Skin of body (tissue), 2 donors: ENCODE data around the gene PKDREJ. TPM values are rescaled to one million over a fixed set of nuclear protein-coding genes. Genes with fewer than 3 reads are reported as not detected.
A peak's percentile ranks its signal among the peaks of the same experiment; 100 is the strongest.
"Not testable (repeated sequence)": the region's sequence is repeated elsewhere in the genome, so short reads cannot be mapped to it uniquely, and the experiment has no call there.

ENCODE experiments used
- DNase-seq: peaks from one replicate; lab custom pipeline; 2025; lab: John Stamatoyannopoulos, UW
- total RNA-seq: library from RNA; depleted of rRNA; stranded (reverse); fragments of >200 nt; gene quantifications from one replicate; pipeline ENCODE4 v1.2.3, GENCODE V29; 2014

The PKDREJ gene, protein sequence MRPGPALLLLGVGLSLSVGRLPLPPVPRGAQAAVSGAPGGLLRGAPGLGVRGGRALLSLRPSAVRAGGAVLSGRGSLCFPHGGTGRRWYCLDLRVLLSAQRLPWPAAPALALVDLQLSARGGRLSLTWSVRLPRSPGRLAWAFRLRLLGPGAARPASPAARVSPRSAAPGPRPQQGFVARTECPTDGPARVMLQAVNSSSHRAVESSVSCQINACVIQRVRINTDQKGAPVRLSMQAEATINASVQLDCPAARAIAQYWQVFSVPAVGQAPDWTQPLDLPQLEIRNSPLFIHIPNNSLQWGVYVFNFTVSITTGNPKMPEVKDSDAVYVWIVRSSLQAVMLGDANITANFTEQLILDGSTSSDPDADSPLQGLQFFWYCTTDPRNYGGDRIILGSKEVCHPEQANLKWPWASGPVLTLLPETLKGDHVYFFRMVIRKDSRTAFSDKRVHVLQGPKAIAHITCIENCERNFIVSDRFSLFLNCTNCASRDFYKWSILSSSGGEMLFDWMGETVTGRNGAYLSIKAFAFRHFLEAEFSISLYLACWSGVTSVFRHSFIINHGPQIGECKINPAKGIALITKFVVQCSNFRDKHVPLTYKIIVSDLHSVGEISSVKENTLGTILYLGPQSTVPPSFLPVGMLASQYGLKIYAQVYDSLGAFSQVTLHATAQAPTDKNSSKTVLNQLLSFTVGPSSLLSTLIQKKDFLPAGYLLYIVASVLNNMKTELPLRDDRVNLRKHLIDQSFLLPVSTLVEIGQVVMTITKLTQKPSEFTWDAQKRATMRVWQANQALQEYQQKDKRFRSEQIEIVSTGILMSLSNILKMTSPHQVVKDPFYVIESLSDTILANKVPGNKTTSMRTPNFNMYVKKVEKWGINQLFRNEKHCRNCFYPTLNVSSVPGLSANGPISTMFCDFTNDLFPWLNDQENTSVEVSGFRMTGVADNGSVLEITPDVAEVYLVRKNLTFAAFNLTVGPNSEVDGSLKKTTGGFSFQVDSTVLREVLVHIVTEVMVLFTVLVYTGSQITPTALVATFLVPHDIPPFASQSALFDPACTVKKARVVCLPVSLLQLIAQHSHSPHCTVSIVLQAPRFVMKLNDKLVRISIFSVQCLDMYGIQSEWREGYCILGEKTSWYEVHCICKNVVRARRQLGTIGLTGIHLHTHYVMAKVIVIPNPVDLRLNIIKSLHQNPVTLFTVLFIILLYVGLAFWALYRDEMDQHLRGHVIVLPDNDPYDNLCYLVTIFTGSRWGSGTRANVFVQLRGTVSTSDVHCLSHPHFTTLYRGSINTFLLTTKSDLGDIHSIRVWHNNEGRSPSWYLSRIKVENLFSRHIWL (N-terminal part only)
- total RNA-seq, result 0.10 TPM

GRCh38 chr22:46263216-46263590 is at the start of gene PKDREJ:
Gene PKDREJ (minus strand): TSS chr22:46263343. CDS start chr22:46263322, 21 bp downstream.
- no peak for DNase-seq

DNA sequence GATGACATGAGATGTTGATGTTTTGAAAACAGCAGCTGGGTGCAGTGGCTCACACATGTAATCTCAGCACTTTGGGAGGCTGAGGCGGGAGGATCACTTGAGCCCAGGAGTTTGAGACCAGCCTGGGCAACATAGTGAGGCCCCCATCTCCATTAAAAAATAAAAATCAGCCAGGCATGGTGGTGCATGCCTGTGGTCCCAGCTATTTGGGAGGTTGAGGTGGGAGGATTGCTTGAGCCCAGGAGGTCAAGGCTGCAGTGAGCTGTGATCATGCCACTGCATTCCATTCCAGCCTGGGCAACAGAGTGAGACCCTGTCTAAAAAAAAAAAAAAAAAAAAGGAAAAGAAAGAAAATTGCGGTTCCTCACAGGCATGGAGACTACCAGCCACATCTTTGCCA is 49.7 kb upstream of the PKDREJ start:
- DNase-seq, result not testable (repeated sequence)

DNA sequence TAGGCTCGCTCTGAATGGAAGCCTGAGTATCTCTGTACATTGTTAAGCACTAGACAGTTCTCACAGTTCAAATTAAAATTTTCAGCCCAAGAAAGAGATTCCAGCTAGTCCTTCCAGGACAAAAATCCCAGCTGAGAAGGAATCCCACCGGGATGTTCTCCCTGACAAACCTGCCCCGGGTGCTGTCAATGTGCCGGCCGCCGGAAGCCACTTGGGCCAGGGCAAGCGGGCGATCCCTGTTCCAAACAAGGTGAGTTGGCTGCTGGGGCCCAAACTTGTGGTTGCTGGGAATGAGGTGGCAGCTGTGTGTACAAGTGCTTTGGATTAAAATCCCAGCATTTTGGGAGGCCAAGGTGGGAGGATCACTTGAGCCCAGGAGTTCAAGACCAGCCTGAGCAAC is 48.9 kb upstream of the PKDREJ start:
- no peak for DNase-seq

- no peak for DNase-seq
Observed at GRCh38 chr22:46309526-46310085, 46.5 kb upstream of the PKDREJ start.

- DNase-seq, result no peak
Observed at GRCh38 chr22:46308283-46308988, 45.3 kb upstream of the PKDREJ start.

- DNase-seq, result no peak
Observed at GRCh38 chr22:46303347-46303965, 40.3 kb upstream of the PKDREJ start.

DNA sequence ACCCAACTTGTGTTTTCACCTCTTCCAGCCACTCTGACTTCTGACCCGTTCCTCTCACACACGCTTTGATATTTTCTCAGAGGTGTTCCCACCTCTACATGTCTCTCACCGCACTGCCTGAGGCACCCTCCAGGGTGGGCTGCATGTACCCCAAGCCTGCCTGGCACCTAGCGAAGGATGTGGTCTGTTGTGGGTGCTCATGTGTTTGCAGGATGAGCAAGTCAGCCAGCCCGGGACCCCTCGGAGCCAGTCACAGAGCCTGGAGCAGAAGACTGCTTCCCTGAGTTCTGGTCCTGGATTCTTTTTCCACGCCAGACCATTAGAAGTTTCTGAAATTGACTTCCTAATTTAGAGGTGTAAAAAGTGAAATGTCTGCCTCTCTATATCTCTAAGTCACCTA is 37.3 kb upstream of the PKDREJ start:
- no peak for DNase-seq

GRCh38 chr22:46299101-46299500 is 36.0 kb upstream of the PKDREJ start:
- no peak for DNase-seq

- no peak for DNase-seq
Observed at GRCh38 chr22:46297151-46297812, 34.1 kb upstream of the PKDREJ start.

DNA sequence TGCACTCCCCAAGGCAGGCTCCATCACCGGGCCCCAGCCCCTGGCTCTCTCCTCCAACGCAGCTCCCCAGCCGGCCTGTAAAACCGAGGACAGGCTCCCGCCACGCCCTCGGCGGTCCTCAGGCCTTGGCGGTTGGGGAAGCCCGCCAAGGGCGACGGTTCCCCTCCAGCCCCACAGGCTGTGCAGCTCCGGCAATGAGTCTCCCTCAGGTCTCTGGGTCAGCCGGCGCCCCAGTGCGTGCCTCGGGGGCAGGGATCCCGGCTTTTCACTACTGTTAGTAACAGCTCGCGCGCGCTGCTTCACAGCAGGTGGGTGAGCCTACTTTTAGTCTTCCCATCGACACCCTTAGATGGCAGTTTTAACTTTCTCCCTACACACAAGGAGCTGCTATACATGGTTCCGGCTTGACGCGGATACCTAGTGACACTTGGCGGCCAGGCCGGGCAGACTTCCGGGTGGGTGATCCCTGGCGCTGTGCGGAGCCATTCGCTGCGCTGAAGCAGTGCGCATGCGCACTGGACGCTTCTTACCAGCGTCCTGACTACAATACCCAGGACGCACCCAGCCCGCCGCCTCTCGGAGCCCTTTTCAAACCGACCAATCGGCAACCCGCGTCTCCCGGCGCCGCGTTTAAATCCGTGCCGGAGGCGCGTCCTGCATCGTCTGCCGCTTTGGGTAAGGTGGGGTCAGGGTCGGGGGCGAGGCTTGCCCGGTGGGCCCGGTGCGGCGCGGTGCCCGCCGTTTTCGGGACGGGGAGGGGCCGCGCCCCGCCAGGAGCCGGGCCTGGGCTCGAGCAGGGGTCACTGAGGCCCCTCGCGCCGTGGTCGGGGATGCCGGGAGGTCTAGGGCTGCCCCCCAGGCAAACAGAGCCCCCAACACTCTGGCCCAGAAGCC is 33.4 kb upstream of the PKDREJ start, which contains the start of gene GTSE1:
Gene GTSE1 (plus strand): TSS at position 614 of the 894 bp plus-strand sequence. CDS start 531 bp downstream, outside the sequence.
- DNase-seq, result peak; percentile 96

DNA sequence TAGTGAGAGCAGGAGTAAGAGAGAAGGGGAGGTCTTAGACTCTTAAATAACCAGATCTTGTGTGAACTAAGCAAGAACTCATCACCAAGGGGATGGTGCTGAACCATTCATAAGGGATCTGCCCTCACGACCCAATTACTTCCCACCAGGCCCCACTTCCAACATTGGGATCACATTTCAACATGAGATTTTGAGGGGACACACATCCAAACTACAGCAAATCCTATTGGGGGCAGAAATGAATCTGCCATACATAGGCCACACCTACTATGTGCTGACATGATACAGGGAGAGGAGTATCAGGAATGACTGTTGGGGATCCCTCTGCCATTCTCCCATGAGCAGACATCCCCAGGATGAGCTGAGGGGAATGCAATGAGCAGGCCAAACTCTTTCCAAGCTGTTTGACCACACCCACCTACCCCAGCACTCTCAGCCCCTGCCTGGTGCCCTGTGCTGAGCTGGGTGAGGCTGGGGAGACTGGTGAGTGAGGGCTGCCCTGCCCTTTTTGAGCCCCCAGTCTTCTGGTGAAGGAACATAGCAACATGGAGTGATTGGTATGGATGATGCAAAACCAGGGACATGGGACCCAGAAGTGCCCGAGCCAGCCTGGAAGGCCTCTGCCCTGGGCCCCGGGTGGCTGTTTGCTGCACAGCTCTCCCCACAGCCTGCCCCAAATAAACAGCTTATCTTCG is 32.3 kb upstream of the PKDREJ start:
- no peak for DNase-seq

DNA sequence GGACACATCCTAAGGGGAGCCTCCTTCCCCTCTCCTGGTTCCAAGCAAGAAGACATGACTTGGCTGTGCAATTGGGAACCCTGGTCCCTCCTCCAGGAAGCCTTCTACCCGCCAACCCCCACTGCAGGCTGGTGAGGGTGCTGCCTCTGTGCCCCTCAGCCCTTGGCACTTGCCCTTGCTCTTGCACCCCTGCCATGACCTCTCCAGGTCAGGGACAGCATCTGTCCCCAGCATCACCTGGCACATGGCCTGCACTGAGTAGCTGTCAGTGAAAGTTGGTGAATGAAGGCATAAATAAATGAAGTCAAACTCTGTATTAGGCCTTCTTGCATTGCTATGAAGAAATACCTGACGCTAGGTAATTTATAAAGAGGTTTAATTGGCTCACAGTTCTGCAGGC is 31.6 kb upstream of the PKDREJ start:
- no peak for DNase-seq

- peak; percentile 72 for DNase-seq
Observed at GRCh38 chr22:46293577-46294260, 30.6 kb upstream of the PKDREJ start.

- DNase-seq, result no peak
Observed at GRCh38 chr22:46292732-46293131, 29.6 kb upstream of the PKDREJ start.

GRCh38 chr22:46292173-46292572 is 29.0 kb upstream of the PKDREJ start:
- DNase-seq, result no peak

GRCh38 chr22:46290843-46291785 is 28.0 kb upstream of the PKDREJ start:
- DNase-seq, result no peak
